Colonic mucosa (tissue), 4 donors: ENCODE measurements around the gene GBGT1. TPM values are rescaled to one million over a fixed set of nuclear protein-coding genes. Genes with fewer than 3 reads are reported as not detected.
A peak's percentile ranks its signal among the peaks of the same experiment; 100 is the strongest.

ENCODE experiments used
- DNase-seq: peaks from one replicate; pipeline ENCODE4 v3.0.0-alpha.2; 2020
- H3K27ac ChIP-seq: fragments of 200-600 bp; one replicate; pipeline ENCODE4 v1.8.0; 2021
- H3K27me3 ChIP-seq: fragments of 200-600 bp; one replicate; pipeline ENCODE4 v1.8.0; 2021
- H3K36me3 ChIP-seq: fragments of 200-600 bp; one replicate; pipeline ENCODE4 v1.8.0; 2021
- H3K4me1 ChIP-seq: fragments of 200-600 bp; one replicate; pipeline ENCODE4 v1.8.0; 2021; ENCODE audit warnings: mild to moderate bottlenecking
- H3K4me3 ChIP-seq: fragments of 200-600 bp; one replicate; pipeline ENCODE4 v1.8.0; 2021
- H3K9ac ChIP-seq, 2 donors: one replicate each; pipeline ENCODE4 v1.7.0; 2013; ENCODE audit warnings: control low read depth in 2 of 2, low read depth in 2 of 2, low read length in 2 of 2
- H3K9me3 ChIP-seq: fragments of 200-600 bp; one replicate; pipeline ENCODE4 v1.8.0; 2021
- intact Hi-C: fragments of 100-400 bp; cut with DNase I; formaldehyde crosslinking; loops from one replicate; pipeline ENCODE4 v1.14.1; 2022
- total RNA-seq, 2 donors: library from RNA; stranded (reverse); fragmentation: NEBNext Ultra II Directional in 1 of 2; extraction: Animal tissue kit (Norgen Biotek cat#: 25700) in 1 of 2; gene quantifications; one replicate each; pipeline ENCODE4 v1.2.1, GENCODE V29; 2021
- TF ChIP-seq, protein P1 (sequence below): fragments of 200-600 bp; IDR thresholded peaks from one replicate; pipeline ENCODE4 v1.8.0; 2022; ENCODE audit warnings: antibody characterized with exemption, mild to moderate bottlenecking
- donor health status: healthy.
- donor health status: DM: no; HTN: no; CAD: no.
- donor health status: DM: no; HTN: no; CAD: no.

GBGT1 gene
- total RNA-seq, 2 donors from 2014 or later, result 4.6 to 4.8 TPM

DNA sequence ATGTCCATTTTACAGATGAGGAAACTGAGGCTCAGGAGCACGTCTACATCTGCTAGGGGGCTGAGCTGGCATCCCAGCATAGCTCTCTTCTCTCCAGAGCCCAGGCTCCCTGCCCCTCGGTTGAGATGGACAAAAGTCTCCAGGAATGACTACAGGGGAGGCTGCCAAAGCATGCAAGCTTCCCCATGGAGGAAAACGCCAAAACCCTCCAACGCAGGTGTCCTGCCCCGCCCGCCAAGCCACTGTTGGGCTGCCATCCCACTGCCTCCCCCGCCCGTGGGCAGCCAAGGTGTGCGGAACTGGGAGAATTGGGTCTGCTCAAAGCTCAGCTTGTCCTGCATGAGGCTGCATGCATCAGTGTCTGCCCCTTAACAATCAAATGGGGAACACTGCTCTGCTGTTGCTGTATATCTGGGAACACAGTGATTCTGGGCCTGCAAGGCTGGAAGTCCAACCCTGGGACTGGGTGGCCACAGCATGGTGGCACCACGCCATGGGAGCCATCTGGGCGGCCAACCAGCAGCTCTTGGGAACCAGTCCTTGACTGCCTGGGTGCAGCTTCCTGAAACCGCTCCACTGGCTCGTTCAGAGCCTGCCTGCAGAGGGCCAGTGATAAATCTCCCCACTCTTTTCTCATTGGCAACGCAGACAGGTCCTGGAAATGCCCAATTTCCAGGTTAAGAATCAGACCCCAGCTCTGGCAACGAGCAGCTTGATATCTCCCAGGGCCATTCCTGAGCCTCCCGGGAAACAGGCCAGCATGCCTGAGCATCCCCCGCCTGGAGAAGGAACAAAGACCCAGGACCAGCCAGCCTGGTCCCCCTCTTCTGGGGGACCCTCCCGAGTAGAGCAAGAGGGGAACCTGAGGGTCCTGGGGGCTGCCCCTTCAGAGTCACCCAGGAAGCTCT, 46.2 kb downstream of the GBGT1 start:
- DNase-seq, result no peak
- Histone ChIP-seq H3K36me3 (no peaks in the 10 kb centered on the region), H3K9ac (peak overlapping the region in 1 of 2 donors; percentile 19), H3K27me3 (no peaks in the 10 kb centered on the region), H3K27ac (no peak overlapping the region), H3K4me1 (peaks cover 38% of the 10 kb centered on the region), H3K4me3 (no peak overlapping the region), H3K9me3 (no peaks in the 10 kb centered on the region)
- TF ChIP-seq, protein P1, sequence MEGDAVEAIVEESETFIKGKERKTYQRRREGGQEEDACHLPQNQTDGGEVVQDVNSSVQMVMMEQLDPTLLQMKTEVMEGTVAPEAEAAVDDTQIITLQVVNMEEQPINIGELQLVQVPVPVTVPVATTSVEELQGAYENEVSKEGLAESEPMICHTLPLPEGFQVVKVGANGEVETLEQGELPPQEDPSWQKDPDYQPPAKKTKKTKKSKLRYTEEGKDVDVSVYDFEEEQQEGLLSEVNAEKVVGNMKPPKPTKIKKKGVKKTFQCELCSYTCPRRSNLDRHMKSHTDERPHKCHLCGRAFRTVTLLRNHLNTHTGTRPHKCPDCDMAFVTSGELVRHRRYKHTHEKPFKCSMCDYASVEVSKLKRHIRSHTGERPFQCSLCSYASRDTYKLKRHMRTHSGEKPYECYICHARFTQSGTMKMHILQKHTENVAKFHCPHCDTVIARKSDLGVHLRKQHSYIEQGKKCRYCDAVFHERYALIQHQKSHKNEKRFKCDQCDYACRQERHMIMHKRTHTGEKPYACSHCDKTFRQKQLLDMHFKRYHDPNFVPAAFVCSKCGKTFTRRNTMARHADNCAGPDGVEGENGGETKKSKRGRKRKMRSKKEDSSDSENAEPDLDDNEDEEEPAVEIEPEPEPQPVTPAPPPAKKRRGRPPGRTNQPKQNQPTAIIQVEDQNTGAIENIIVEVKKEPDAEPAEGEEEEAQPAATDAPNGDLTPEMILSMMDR, result no peak
- intact Hi-C loops, result no loop called here

DNA sequence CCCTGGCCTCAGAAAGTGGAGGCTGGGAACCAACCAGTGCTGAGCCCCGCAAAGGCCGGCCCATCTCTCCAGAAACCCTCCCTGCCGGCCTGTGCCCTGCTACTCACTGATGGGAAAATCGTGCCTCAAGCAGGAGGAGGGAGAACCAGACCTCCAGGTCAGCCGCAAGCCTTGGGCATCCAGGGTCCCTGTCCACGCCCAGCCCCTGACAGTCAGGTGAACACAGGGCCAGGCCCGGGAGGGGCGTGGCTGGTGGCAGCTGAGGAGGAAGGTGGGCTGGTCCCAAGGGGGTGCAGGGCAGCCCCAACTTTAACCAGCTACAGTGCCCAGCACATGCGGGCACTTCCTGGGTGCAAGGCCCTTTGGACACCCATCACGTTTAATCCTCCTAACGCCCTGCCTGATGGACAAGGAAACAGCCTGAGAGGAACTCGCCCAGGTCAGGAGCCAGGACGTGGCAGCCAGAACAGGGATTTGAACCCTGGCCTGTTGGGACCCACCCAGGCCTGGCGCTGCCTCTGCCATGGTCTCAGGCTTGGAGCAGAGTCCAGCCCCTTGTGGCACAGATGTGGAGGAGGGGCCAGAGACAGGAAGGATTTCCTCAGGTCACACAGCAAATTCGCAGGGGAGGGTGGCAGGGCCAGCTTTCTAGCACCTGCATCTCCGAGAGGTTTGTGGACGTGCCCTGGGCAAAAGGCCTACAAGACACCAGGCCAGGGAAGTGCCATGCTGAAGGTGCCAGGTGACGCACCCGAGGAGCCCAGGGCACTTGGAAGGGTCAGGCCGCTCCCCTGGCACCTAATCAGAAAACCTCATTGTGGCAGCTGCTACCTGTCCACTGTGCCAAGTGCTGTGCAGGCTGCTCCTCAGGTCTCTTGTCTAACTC, 47.1 kb downstream of the GBGT1 start:
- TF ChIP-seq, protein P1, result no peak
- Histone ChIP-seq H3K4me1 (peaks cover 38% of the 10 kb centered on the region), H3K9ac (peak overlapping the region; percentile 26), H3K27ac (no peak overlapping the region), H3K36me3 (no peaks in the 10 kb centered on the region), H3K27me3 (no peaks in the 10 kb centered on the region), H3K4me3 (no peak overlapping the region), H3K9me3 (no peaks in the 10 kb centered on the region)
- intact Hi-C loops, result no loop called here
- peak; percentile 49 for DNase-seq

DNA sequence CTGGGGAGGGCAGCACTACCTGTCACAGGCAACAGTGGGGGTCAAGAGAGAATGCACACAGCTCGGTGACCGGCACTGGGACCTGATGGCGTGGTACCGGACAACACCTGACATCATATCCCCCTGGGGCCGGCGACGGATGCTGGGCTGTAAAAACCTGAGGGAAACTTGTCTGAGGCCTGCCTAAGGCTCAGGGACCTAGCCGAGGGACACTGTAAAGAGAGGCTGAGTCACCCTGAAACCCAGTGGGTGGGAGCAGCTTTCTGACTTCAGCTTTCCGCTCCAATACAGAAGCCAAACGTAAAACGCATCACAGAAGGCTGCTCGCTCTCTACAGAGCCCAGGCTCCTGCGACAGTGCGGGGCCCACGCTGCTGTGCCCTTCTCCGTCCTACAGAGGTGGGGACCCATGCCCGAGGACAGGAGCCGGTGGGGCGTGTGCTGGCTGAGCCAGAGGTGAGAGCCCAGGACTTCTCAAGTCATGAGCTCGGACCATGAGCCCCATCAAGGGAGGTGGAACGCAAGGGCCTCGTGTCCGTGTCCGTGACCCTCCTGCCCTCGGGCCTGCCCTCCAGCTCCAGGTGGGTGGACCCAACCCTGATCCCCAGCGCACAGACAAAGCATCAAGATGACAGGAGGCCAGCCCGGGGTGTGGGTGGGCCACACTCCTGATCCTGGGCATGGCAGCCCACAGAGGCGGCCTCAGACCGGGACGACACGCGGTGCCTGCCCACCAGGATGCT, 47.9 kb downstream of the GBGT1 start:
- Histone ChIP-seq H3K36me3 (no peaks in the 10 kb centered on the region), H3K9ac (peak overlapping the region; percentile 27 to 56), H3K4me3 (no peak overlapping the region), H3K27me3 (no peaks in the 10 kb centered on the region), H3K4me1 (peaks cover 38% of the 10 kb centered on the region), H3K27ac (no peak overlapping the region), H3K9me3 (no peaks in the 10 kb centered on the region)
- TF ChIP-seq, protein P1, result no peak
- DNase-seq, result no peak
- intact Hi-C loops, result no loop called here

DNA sequence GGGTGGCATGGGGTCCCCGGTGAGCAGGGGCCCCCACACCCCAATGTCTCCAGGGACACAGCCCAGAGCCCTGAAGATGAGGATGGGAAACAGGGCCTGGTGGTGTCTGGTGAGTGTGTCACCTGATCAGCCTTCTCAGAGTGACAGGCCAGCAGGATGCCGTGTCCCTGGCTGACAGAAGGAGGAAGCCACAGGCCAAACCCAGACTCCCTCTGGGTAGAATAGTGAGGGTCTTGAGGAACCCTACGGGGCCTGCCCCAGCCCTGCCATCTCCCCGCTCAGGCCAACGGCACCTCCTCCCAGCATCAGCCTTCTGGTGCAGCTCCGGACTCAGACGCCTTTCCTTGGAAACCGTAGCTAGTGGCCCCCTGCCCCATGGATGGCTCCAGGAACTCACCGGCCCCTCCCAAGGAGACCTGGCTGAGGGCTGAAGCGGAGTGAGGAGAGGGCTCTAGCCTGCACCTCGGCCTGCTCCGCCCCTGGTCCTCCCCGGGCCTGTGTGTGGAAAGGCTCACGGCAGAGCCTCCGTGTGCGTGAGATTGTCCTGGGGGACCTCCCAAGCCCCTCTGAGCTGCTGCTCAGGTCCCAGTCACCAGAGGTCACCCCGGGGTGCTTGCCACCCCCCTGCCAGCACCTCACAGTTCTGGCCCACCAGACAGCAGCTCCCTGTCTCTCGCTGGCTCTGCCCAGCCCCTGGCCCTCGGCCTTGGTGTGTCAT, 48.7 kb downstream of the GBGT1 start:
- Histone ChIP-seq H3K36me3 (peaks cover 2% of the 10 kb centered on the region), H3K27me3 (no peaks in the 10 kb centered on the region), H3K4me1 (peaks cover 38% of the 10 kb centered on the region), H3K9ac (peak overlapping the region; percentile 27 to 56), H3K9me3 (no peaks in the 10 kb centered on the region), H3K27ac (no peak overlapping the region), H3K4me3 (no peak overlapping the region)
- intact Hi-C loops, result no loop called here
- DNase-seq, result no peak
- TF ChIP-seq, protein P1, result no peak
